Activated naive CD8-positive, alpha-beta T cell (primary cell): ENCODE results near the gene LCE6A.

Experiments
- H3K27ac Mint-ChIP-seq: one replicate; pipeline ENCODE4 v1.8.0; 2021; ENCODE audit warnings: mixed read lengths
- H3K27me3 Mint-ChIP-seq: one replicate; pipeline ENCODE4 v1.8.0; 2021; ENCODE audit warnings: mixed read lengths
- H3K36me3 Mint-ChIP-seq: one replicate; pipeline ENCODE4 v1.8.0; 2021; ENCODE audit warnings: mixed read lengths
- H3K4me1 Mint-ChIP-seq: one replicate; pipeline ENCODE4 v1.8.0; 2021; ENCODE audit warnings: low read depth, mixed read lengths
- H3K4me3 Mint-ChIP-seq: one replicate; pipeline ENCODE4 v1.8.0; 2021; ENCODE audit warnings: mild to moderate bottlenecking, mixed read lengths
- H3K9me3 Mint-ChIP-seq: one replicate; pipeline ENCODE4 v1.8.0; 2021; ENCODE audit warnings: low read depth, mixed read lengths

Gene LCE6A

DNA sequence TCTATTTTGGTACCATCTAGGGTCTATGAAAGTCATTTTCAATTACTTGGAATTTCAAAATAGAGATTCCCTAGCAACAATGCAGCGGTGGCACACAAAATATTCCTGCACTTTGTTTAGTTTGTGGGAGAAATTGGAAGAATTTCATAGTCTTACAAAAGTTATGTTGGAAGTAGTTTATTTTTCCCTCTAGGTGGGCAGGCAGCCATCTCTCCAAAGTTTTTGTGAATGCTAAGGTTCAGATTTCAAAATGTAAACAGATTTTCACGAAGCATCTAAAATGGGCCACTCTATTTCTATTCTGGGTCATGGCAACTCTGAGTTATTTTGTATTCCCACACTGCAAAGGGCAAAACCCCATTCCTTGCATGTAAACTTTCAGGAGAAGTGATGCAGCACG lies 43.4 kb downstream of the LCE6A start:
- no peaks in the 10 kb centered on the region for H3K9me3 Mint-ChIP-seq
- no peaks in the 10 kb centered on the region for H3K36me3 Mint-ChIP-seq
- H3K4me3 Mint-ChIP-seq: no peak overlapping the region
- peaks cover 5% of the 10 kb centered on the region for H3K27me3 Mint-ChIP-seq
- H3K4me1 Mint-ChIP-seq: no peaks in the 10 kb centered on the region
- H3K27ac Mint-ChIP-seq: no peak overlapping the region

DNA sequence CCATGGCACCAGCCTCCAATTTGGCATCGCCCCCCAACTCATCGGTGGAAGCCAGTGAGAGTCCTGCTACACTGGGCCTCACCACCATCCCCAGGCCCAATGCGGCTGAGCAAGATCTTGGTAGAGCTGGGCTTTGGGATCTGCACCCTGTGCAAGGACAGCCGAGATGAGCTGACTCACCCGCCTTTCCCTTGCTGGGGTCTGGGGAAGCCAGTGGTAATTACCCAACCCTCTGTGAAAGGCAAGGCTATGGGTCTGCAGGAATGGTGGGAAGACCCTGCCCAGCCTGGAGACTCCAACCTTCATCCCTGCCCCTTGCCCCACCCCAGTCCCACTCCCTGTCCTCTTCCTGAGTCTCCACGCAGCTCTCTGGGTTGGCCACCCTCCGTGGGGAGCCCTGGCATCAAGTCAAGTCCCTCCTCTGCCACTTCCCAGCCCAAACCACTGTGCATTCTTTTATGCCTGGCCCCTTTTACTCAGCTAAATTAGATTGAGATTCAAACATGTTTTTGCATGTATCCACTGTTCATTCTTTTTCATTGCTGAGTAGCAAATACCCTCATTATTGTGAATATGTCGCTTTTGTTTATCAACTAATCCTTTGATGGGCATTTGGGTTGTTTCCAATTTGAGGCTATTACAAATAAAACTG lies 44.2 kb downstream of the LCE6A start:
- peaks cover 8% of the 10 kb centered on the region for H3K27me3 Mint-ChIP-seq
- H3K36me3 Mint-ChIP-seq: no peaks in the 10 kb centered on the region
- H3K9me3 Mint-ChIP-seq: no peaks in the 10 kb centered on the region
- H3K27ac Mint-ChIP-seq: no peak overlapping the region
- no peaks in the 10 kb centered on the region for H3K4me1 Mint-ChIP-seq
- no peak overlapping the region for H3K4me3 Mint-ChIP-seq

DNA sequence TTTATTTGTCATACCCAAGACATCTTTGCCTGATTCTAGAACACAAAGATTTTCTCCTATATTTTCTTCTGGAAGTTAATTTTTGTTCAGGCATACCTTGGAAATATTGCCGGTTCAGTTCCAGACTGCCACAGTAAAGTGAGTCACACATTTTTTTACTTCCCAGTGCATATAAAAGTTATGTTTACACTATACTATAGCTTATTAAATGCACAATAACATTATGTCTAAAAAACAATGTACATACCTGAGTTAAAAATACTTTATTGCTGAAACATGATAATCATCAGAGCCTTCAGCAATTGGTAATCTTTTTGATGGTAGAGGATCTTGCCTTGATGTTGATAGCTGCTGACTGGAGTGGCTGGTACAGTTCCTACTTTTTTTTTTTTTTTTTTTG lies 45.5 kb downstream of the LCE6A start:
- Mint-ChIP-seq H3K4me1 (no peaks in the 10 kb centered on the region), H3K4me3 (no peak overlapping the region), H3K27ac (no peak overlapping the region), H3K27me3 (peaks cover 9% of the 10 kb centered on the region), H3K36me3 (no peaks in the 10 kb centered on the region), H3K9me3 (no peaks in the 10 kb centered on the region)
